HCT116 (cell line): ENCODE data around the gene PAAF1. TPM values are rescaled to one million over a fixed set of nuclear protein-coding genes. Genes with fewer than 3 reads are reported as not detected.

Source experiments
- ATAC-seq: fragments of 200-7000 bp; cut with Tn5 transposase; 2 replicates; pipeline ENCODE4 v1.9.1; 2020; ENCODE audit warnings: mild to moderate bottlenecking, moderate library complexity
- BruUV-seq: library from RNA; stranded (reverse); fragments of 400-500 nt; replicated peaks from 2 replicates; lab custom pipeline; 2021; lab: Mats Ljungman, UMichigan
- CTCF ChIA-PET: fragments of 300-600 bp; sonication (Branson Sonifier 250); formaldehyde crosslinking; loops from one replicate; lab custom pipeline; 2021; ENCODE audit warnings: antibody characterized with exemption; lab: Charles Lee
- POLR2A ChIA-PET: fragments of 300-600, 350-600 bp; sonication (Branson Sonifier 250); formaldehyde crosslinking; loops from one replicate; lab custom pipeline; 2021; ENCODE audit warnings: antibody characterized with exemption; lab: Charles Lee
- RAD21 ChIA-PET, 2 experiments: fragments of 300-600 bp; sonication (Branson Sonifier 250); formaldehyde crosslinking; loops; one replicate each; lab custom pipeline; 2023; ENCODE audit warnings: low total read pairs in 2 of 2; ENCODE audit not compliant: uncharacterized antibody in 2 of 2, unreplicated experiment in 2 of 2, low non-redundant PET in 1 of 2; lab: Charles Lee
- DNase-seq: peaks from one replicate; pipeline ENCODE4 v3.0.0-alpha.2; 2010; ENCODE audit warnings: low read depth, low spot score
- H2AFZ ChIP-seq: fragments of 200-600 bp; shearing (Covaris generic), sonication (generic); 2 replicates; pipeline ENCODE4 v1.6.1; 2017; ENCODE audit warnings: low read depth, mixed run types, mixed read lengths, antibody characterized with exemption, low read length; ENCODE audit not compliant: poor library complexity, severe bottlenecking
- H3K27ac ChIP-seq: 2 replicates; pipeline ENCODE4 v1.5.1; 2012; ENCODE audit warnings: low read depth, low read length
- H3K27me3 ChIP-seq: fragments of 200-600 bp; sonication (generic); 2 replicates; pipeline ENCODE4 v1.6.1; 2016; ENCODE audit warnings: mixed run types, low read length, mixed read lengths; ENCODE audit not compliant: insufficient read depth
- H3K36me3 ChIP-seq, 2 experiments: fragments of 200-500 bp in 1 of 2; fragments of 200-600 bp in 1 of 2; sonication (Bioruptor generic) in 1 of 2; sonication (generic) in 1 of 2; 2 replicates each; pipeline versions ENCODE4 v1.5.1 to v1.6.1; 2014 to 2016; ENCODE audit warnings: low read length in 2 of 2, inconsistent platforms in 1 of 2, mixed read lengths in 1 of 2, mixed run types in 1 of 2; ENCODE audit not compliant: insufficient read depth in 2 of 2, control insufficient read depth in 1 of 2
- H3K4me1 ChIP-seq, 2 experiments: fragments of 200-600 bp in 1 of 2; sonication (generic) in 1 of 2; 2 replicates each; pipeline versions ENCODE4 v1.5.1 to v1.6.1; 2012 to 2017; ENCODE audit warnings: low read length in 2 of 2, inconsistent platforms in 1 of 2, mild to moderate bottlenecking in 1 of 2, mixed read lengths in 1 of 2, mixed run types in 1 of 2, moderate library complexity in 1 of 2; ENCODE audit not compliant: insufficient read depth in 2 of 2, control insufficient read depth in 1 of 2
- H3K4me2 ChIP-seq: fragments of 200-600 bp; sonication (generic); 2 replicates; pipeline ENCODE4 v1.6.1; 2017; ENCODE audit warnings: mixed run types, low read length, mixed read lengths
- H3K4me3 ChIP-seq, 2 experiments: fragments of 200-600 bp in 1 of 2; sonication (generic) in 1 of 2; replicated peaks in 1 of 2; 2 replicates each; pipeline ENCODE4 v1.5.1; 2011 to 2016; ENCODE audit warnings: low read length in 2 of 2, control low read depth in 1 of 2, low read depth in 1 of 2, mild to moderate bottlenecking in 1 of 2, mixed read lengths in 1 of 2, mixed run types in 1 of 2
- H3K79me2 ChIP-seq: fragments of 200-600 bp; sonication (generic); 2 replicates; pipeline ENCODE4 v1.6.1; 2017; ENCODE audit warnings: mild to moderate bottlenecking, mixed run types, low read length, moderate library complexity, mixed read lengths; ENCODE audit not compliant: insufficient read depth
- H3K9ac ChIP-seq: fragments of 200-600 bp; sonication (generic); 2 replicates; pipeline ENCODE4 v1.6.1; 2016; ENCODE audit warnings: low read length, mixed read lengths
- H3K9me2 ChIP-seq: fragments of 200-600 bp; sonication (generic), shearing (Covaris generic); 2 replicates; pipeline ENCODE4 v1.6.1; 2017; ENCODE audit warnings: mixed run types, mild to moderate bottlenecking, moderate library complexity; ENCODE audit not compliant: insufficient read depth
- H3K9me3 ChIP-seq, 2 experiments: fragments of 200-500 bp in 1 of 2; fragments of 200-600 bp in 1 of 2; sonication (Bioruptor generic) in 1 of 2; sonication (generic) in 1 of 2; 2 replicates each; pipeline ENCODE4 v1.6.1; 2014 to 2017; ENCODE audit warnings: low read length in 2 of 2, mixed read lengths in 2 of 2, inconsistent platforms in 1 of 2, low read depth in 1 of 2, mild to moderate bottlenecking in 1 of 2, mixed run types in 1 of 2, moderate library complexity in 1 of 2; ENCODE audit not compliant: control insufficient read depth in 1 of 2, insufficient read depth in 1 of 2
- H4K20me1 ChIP-seq: fragments of 200-600 bp; sonication (generic), shearing (Covaris generic); 2 replicates; pipeline ENCODE4 v1.6.1; 2017; ENCODE audit warnings: mixed run types, mild to moderate bottlenecking, moderate library complexity; ENCODE audit not compliant: insufficient read depth
- CEBPB ChIP-seq: IDR thresholded peaks from 2 replicates; pipeline ENCODE4 v1.6.1; 2012; ENCODE audit warnings: low read depth
- CTCF ChIP-seq, 3 experiments: fragments of 200-600 bp in 1 of 3; sonication (generic) in 1 of 3; IDR thresholded peaks in 2 of 3; conservative IDR thresholded peaks in 1 of 3; 2 replicates each; pipeline ENCODE4 v1.5.1; 2012 to 2017; ENCODE audit warnings: low read depth in 2 of 3, low read length in 2 of 3, antibody characterized with exemption in 1 of 3, borderline replicate concordance in 1 of 3, control low read depth in 1 of 3, mild to moderate bottlenecking in 1 of 3, mixed read lengths in 1 of 3, mixed run types in 1 of 3, moderate library complexity in 1 of 3; ENCODE audit not compliant: insufficient read depth in 1 of 3
- EGR1 ChIP-seq: IDR thresholded peaks from 2 replicates; pipeline ENCODE4 v1.6.1; 2012; ENCODE audit warnings: low read depth
- EZH2 ChIP-seq: fragments of 200-600 bp; sonication (generic); IDR thresholded peaks from 2 replicates; pipeline ENCODE4 v1.6.1; 2017; ENCODE audit warnings: antibody characterized with exemption, mixed run types
- EZH2phosphoT487 ChIP-seq: fragments of 200-600 bp; IDR thresholded peaks from 2 replicates; pipeline ENCODE4 v1.6.1; 2018; ENCODE audit warnings: antibody characterized with exemption, borderline replicate concordance
- JUND ChIP-seq: IDR thresholded peaks from 2 replicates; pipeline ENCODE4 v1.6.1; 2012
- MAX ChIP-seq: IDR thresholded peaks from 2 replicates; pipeline ENCODE4 v1.6.1; 2012
- POLR2A ChIP-seq: IDR thresholded peaks from 2 replicates; pipeline ENCODE4 v1.7.0; 2011; ENCODE audit warnings: borderline replicate concordance; ENCODE audit not compliant: insufficient read depth, insufficient read length; ENCODE audit errors: extremely low read depth
- POLR2AphosphoS5 ChIP-seq: IDR thresholded peaks from 2 replicates; pipeline ENCODE4 v1.6.1; 2011; ENCODE audit warnings: mild to moderate bottlenecking, low read depth, low read length, moderate library complexity
- RAD21 ChIP-seq: IDR thresholded peaks from 2 replicates; pipeline ENCODE4 v1.6.1; 2012; ENCODE audit warnings: low read depth, mild to moderate bottlenecking
- SIN3A ChIP-seq: IDR thresholded peaks from 2 replicates; pipeline ENCODE4 v1.6.1; 2012; ENCODE audit warnings: low read depth
- SP1 ChIP-seq: IDR thresholded peaks from 2 replicates; pipeline ENCODE4 v1.6.1; 2012; ENCODE audit warnings: low read depth
- SRF ChIP-seq: IDR thresholded peaks from 2 replicates; pipeline ENCODE4 v1.6.1; 2012; ENCODE audit warnings: low read depth
- TCF7L2 ChIP-seq: IDR thresholded peaks from 2 replicates; pipeline ENCODE4 v1.7.0; 2011; ENCODE audit warnings: borderline replicate concordance, inconsistent platforms; ENCODE audit not compliant: insufficient read depth, insufficient read length; ENCODE audit errors: extremely low read depth
- YY1 ChIP-seq: IDR thresholded peaks from 2 replicates; pipeline ENCODE4 v1.6.1; 2011; ENCODE audit warnings: low read length, low read depth, moderate library complexity, mild to moderate bottlenecking; ENCODE audit not compliant: insufficient replicate concordance; ENCODE audit errors: extremely low read depth
- ZFX ChIP-seq: fragments of 450-650 bp; IDR thresholded peaks from 2 replicates; pipeline ENCODE4 v1.6.1; 2017
- ZNF274 ChIP-seq: fragments of 200-500 bp; sonication (Bioruptor generic); IDR thresholded peaks from 2 replicates; pipeline ENCODE4 v1.6.1; 2014; ENCODE audit warnings: mild to moderate bottlenecking, low read depth, low read length, inconsistent platforms
- intact Hi-C: fragments of 100-400 bp; cut with micrococcal nuclease; formaldehyde crosslinking; loops from 2 replicates; pipeline ENCODE4 v1.10.0; 2022
- total RNA-seq: library from RNA; stranded (reverse); gene quantifications from one replicate; pipeline ENCODE4 v1.2.1, GENCODE V29; 2021; ENCODE audit not compliant: unreplicated experiment
- TF ChIP-seq, protein P1 (sequence below): IDR thresholded peaks from 2 replicates; pipeline ENCODE4 v1.6.1; 2011; ENCODE audit warnings: mild to moderate bottlenecking, low read length, moderate library complexity; ENCODE audit not compliant: insufficient replicate concordance; ENCODE audit errors: extremely low read depth
- TF ChIP-seq, protein P2 (sequence below): IDR thresholded peaks from 2 replicates; pipeline ENCODE4 v1.6.1; 2012

The PAAF1 gene
- total RNA-seq, 1 experiment from 2014 or later = 15.5 TPM

- TF ChIP-seq CTCF (IDR thresholded peaks at IDR 0.05 in 2 of 3, conservative IDR thresholded peaks at IDR 0.05 in 1 of 3; ENCODE audit: borderline replicate concordance in 1 of 3, insufficient read depth in 1 of 3, low read depth in 2 of 3, low read length in 2 of 3) (no peak), JUND (no peak), EGR1 (no peak), POLR2AphosphoS5 (no peak), MAX (no peak), EZH2phosphoT487 (no peak), TCF7L2 (no peak), ZFX (no peak), CEBPB (no peak), RAD21 (no peak), EZH2 (no peak), SIN3A (no peak), YY1 (no peak), SRF (no peak), SP1 (no peak), POLR2A (no peak), ZNF274 (no peak)
- TF ChIP-seq, protein P1, sequence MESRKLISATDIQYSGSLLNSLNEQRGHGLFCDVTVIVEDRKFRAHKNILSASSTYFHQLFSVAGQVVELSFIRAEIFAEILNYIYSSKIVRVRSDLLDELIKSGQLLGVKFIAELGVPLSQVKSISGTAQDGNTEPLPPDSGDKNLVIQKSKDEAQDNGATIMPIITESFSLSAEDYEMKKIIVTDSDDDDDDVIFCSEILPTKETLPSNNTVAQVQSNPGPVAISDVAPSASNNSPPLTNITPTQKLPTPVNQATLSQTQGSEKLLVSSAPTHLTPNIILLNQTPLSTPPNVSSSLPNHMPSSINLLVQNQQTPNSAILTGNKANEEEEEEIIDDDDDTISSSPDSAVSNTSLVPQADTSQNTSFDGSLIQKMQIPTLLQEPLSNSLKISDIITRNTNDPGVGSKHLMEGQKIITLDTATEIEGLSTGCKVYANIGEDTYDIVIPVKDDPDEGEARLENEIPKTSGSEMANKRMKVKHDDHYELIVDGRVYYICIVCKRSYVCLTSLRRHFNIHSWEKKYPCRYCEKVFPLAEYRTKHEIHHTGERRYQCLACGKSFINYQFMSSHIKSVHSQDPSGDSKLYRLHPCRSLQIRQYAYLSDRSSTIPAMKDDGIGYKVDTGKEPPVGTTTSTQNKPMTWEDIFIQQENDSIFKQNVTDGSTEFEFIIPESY = no peak
- TF ChIP-seq, protein P2, sequence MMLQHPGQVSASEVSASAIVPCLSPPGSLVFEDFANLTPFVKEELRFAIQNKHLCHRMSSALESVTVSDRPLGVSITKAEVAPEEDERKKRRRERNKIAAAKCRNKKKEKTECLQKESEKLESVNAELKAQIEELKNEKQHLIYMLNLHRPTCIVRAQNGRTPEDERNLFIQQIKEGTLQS = no peak
- TF ChIP-seq, all 23 proteins: peak for 0
- Histone ChIP-seq H3K9me3 (no peaks in the 10 kb centered on the region), H3K4me2 (no peak overlapping the region), H3K27ac (no peak overlapping the region), H3K4me3 (no peak overlapping the region), H3K9me2 (no peaks in the 10 kb centered on the region), H3K79me2 (no peaks in the 10 kb centered on the region), H3K9ac (no peak overlapping the region), H2AFZ (no peak overlapping the region), H3K36me3 (no peaks in the 10 kb centered on the region), H4K20me1 (no peaks in the 10 kb centered on the region), H3K4me1 (peaks cover 2 to 6% of the 10 kb centered on the region in 2 experiments; a peak in 2 of 4 replicates), H3K27me3 (no peaks in the 10 kb centered on the region)
- CTCF ChIA-PET = no interaction called here
- POLR2A ChIA-PET = interaction anchor here (0.8 to 1.2 kb wide), 2 partner anchors 9 kb away, joined by 3 to 4 read pairs; no protein-coding TSS in a partner anchor
- RAD21 ChIA-PET = no interaction called here
- ATAC-seq = no peak
- no peak for DNase-seq
- no TSS peak for BruUV-seq
- intact Hi-C loops = loop anchor here (10.0 kb wide), 1 partner anchor 235 kb away; no protein-coding TSS in a partner anchor
These were observed 93.4 kb downstream of the PAAF1 start for GRCh38 chr11:73969991-73970800.
